Kidney (tissue), 14 donors: ENCODE data around the gene LRRC51. TPM values are rescaled to one million over a fixed set of nuclear protein-coding genes. Genes with fewer than 3 reads are reported as not detected.

Experiments
- DNase-seq, 5 donors: peaks; one replicate each; pipeline ENCODE4 v3.0.0-alpha.2; 2013 to 2020
- FAIRE-seq: peaks from 2 replicates; lab custom pipeline; 2012; peaks lifted over from hg19 to GRCh38; lab: Jason Lieb, UNC
- H3K27ac ChIP-seq, 2 donors: one replicate each; pipeline ENCODE4 v1.7.0; 2013; ENCODE audit warnings: low read depth in 2 of 2, low read length in 2 of 2, inconsistent platforms in 1 of 2
- H3K27me3 ChIP-seq: one replicate; pipeline ENCODE4 v1.7.1; 2013; ENCODE audit warnings: low read length, inconsistent platforms; ENCODE audit not compliant: control insufficient read depth, insufficient read depth
- H3K36me3 ChIP-seq, 3 donors: one replicate each; pipeline versions ENCODE4 v1.7.0 to v1.7.1; 2013; ENCODE audit warnings: low read length in 3 of 3, control low read depth in 1 of 3, inconsistent platforms in 1 of 3; ENCODE audit not compliant: insufficient read depth in 3 of 3, control insufficient read depth in 2 of 3
- H3K4me1 ChIP-seq, 3 donors: one replicate each; pipeline versions ENCODE4 v1.7.0 to v1.7.1; 2013; ENCODE audit warnings: low read length in 3 of 3, inconsistent platforms in 1 of 3, low read depth in 1 of 3; ENCODE audit not compliant: control insufficient read depth in 2 of 3, insufficient read depth in 2 of 3
- H3K4me3 ChIP-seq, 3 donors: one replicate each; pipeline versions ENCODE4 v1.7.0 to v1.8.1; 2013; ENCODE audit warnings: low read length in 3 of 3, control low read depth in 1 of 3, inconsistent platforms in 1 of 3
- H3K9ac ChIP-seq, 3 donors: one replicate each; pipeline versions ENCODE4 v1.7.0 to v1.7.1; 2013; ENCODE audit warnings: low read length in 3 of 3, control low read depth in 1 of 3, inconsistent platforms in 1 of 3
- H3K9me3 ChIP-seq, 3 donors: one replicate each; pipeline versions ENCODE4 v1.7.0 to v1.7.1; 2013; ENCODE audit warnings: low read length in 3 of 3, control low read depth in 1 of 3, inconsistent platforms in 1 of 3; ENCODE audit not compliant: control insufficient read depth in 2 of 3, insufficient read depth in 1 of 3
- intact Hi-C: fragments of 100-400 bp; cut with DNase I; formaldehyde crosslinking; loops from one replicate; pipeline ENCODE4 v1.11.1; 2022
- polyA plus RNA-seq: library from polyadenylated mRNA; stranded (reverse); fragments of 350-450 nt; fragmentation: Illumina TruSeq; extraction: RNeasy Lipid Tissue Mini Kit (QIAGEN cat#74804); gene quantifications from one replicate; pipeline ENCODE4 v1.2.3, GENCODE V29; 2014; ENCODE audit warnings: low read depth, low replicate concordance; ENCODE audit not compliant: insufficient read depth
- total RNA-seq: library from RNA; stranded (reverse); fragmentation: NEBNext Ultra II Directional; extraction: Animal tissue kit (Norgen Biotek cat#: 25700); gene quantifications from one replicate; pipeline ENCODE4 v1.2.1, GENCODE V29; 2021
- TF ChIP-seq, protein P1 (sequence below): IDR thresholded peaks from 3 replicates; pipeline ENCODE4 v1.5.1; 2012; ENCODE audit warnings: mild to moderate bottlenecking, moderate library complexity, borderline replicate concordance; ENCODE audit not compliant: insufficient read depth; ENCODE audit errors: extremely low read depth
- donor health status: control.
- donor health status: control.
- donor health status: control.
- donor health status: control.
- donor health status: control.
- donor health status: DM: yes; HTN: yes; CAD: no.
- donor health status: Normal renal cell carcinoma (clear cell type).

The LRRC51 gene
- total and polyA plus RNA-seq, 2 donors from 2014 or later = 23.3 to 28.9 TPM

DNA sequence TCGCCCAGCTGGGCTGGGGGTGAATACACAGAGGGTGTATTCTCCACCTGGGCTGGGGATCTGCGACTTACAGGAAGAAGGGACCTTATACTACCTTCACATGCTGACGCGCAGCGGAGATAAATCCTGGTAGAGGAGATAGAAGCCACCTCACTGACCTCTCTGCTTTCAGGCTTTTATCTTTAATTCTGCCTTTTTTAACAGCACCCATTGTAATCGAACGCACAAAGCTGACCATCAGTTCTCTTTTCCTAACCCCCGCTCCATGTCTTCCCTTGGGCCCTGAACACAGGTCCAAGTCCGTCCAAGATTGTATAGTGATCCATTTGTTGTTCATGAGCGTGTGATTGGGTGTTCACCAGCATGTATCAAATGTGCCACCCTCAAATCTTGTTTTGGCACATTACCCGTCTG lies 23.1 kb downstream of the LRRC51 start:
- TF ChIP-seq, protein P1, sequence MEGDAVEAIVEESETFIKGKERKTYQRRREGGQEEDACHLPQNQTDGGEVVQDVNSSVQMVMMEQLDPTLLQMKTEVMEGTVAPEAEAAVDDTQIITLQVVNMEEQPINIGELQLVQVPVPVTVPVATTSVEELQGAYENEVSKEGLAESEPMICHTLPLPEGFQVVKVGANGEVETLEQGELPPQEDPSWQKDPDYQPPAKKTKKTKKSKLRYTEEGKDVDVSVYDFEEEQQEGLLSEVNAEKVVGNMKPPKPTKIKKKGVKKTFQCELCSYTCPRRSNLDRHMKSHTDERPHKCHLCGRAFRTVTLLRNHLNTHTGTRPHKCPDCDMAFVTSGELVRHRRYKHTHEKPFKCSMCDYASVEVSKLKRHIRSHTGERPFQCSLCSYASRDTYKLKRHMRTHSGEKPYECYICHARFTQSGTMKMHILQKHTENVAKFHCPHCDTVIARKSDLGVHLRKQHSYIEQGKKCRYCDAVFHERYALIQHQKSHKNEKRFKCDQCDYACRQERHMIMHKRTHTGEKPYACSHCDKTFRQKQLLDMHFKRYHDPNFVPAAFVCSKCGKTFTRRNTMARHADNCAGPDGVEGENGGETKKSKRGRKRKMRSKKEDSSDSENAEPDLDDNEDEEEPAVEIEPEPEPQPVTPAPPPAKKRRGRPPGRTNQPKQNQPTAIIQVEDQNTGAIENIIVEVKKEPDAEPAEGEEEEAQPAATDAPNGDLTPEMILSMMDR = no peak
- Histone ChIP-seq H3K36me3 (peaks cover under 1 to 15% (median 10%) of the 10 kb centered on the region in 3 donors), H3K4me3 (peak overlapping the region; percentile 35 to 99 (median 78)), H3K27ac (peak overlapping the region; percentile 82 to 93), H3K27me3 (no peaks in the 10 kb centered on the region), H3K9ac (peak overlapping the region in 2 of 3 donors; percentile 63 to 71), H3K4me1 (peaks cover 8 to 23% (median 13%) of the 10 kb centered on the region in 3 donors), H3K9me3 (no peaks in the 10 kb centered on the region)
- intact Hi-C loops = no loop called here
- FAIRE-seq (no peak), DNase-seq (no peak)

GRCh38 chr11:72105888-72106287 lies 25.2 kb downstream of the LRRC51 start, which contains the start of gene TOMT:
Gene TOMT, plus strand, starts transcription at chr11:72105924. Its CDS starts 28 bp downstream, at chr11:72105952.
- TF ChIP-seq, protein P1 = no peak
- intact Hi-C loops = no loop called here
- DNase-seq (no peak), FAIRE-seq (no peak)
- Histone ChIP-seq H3K9ac (no peak within 1 kb of the TSS), H3K4me3 (no peak within 1 kb of the TSS), H3K4me1 (peaks cover 8 to 14% (median 13%) of the 10 kb centered on the region in 3 donors), H3K27me3 (no peaks in the 10 kb centered on the region), H3K36me3 (peaks cover 0 to 2% (median 2%) of the 10 kb centered on the region in 3 donors), H3K9me3 (no peaks in the 10 kb centered on the region), H3K27ac (no peak within 1 kb of the TSS)

GRCh38 chr11:72111300-72112142 lies 30.9 kb downstream of the LRRC51 start:
- H3K4me1 ChIP-seq = peaks cover 3 to 11% (median 5%) of the 10 kb centered on the region in 3 donors
- peak in 1 of 5 donors; percentile 10 for DNase-seq
- no peak for FAIRE-seq
- H3K27ac ChIP-seq = peak overlapping the region; percentile 94 to 99
- H3K9ac ChIP-seq = peak overlapping the region; percentile 51 to 93 (median 93)
- intact Hi-C loops = no loop called here
- H3K36me3 ChIP-seq = peaks cover 0 to 2% (median 0%) of the 10 kb centered on the region in 3 donors
- H3K27me3 ChIP-seq = no peaks in the 10 kb centered on the region
- TF ChIP-seq, protein P1 = no peak
- peak overlapping the region; percentile 77 to 94 (median 80) for H3K4me3 ChIP-seq
- no peaks in the 10 kb centered on the region for H3K9me3 ChIP-seq
